Right hindlimb (tissue), 1 donor: Measurements from ENCODE around the gene SRP72.

Source experiments
- DNase-seq: peaks from one replicate; pipeline ENCODE4 v3.0.0-alpha.2; 2018

The SRP72 gene

GRCh38 chr4:56552273-56552672 is 84.9 kb downstream of the SRP72 start:
- no peak for DNase-seq
